ENCODE data around the gene RAB18.

DNA sequence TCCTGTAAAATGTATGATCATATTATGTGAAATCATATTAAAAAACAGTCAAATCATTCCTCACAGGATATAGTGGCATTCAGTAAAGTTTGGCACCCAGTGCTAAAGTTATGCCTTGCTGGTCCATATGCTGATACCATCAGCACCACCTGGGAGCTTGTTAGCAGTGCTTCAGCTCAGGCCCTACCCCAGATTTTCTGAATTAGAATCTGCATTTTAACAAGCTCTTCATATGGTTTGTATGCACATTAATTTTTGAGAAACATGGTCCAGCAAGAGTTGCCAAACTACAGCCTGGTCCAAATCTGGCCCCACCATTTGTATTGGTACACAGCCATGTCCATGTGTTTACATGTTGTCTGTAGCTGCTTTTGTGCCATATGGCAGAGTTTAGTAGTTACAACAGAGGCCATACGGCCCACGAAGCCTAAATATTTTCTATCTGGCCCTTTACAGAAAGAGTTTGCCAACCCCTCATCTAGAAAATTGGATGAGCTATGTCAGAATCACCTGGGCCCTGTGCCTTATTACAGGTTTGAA lies 30.1 kb downstream of the RAB18 start:
- TF ChIP-seq, protein P1, sequence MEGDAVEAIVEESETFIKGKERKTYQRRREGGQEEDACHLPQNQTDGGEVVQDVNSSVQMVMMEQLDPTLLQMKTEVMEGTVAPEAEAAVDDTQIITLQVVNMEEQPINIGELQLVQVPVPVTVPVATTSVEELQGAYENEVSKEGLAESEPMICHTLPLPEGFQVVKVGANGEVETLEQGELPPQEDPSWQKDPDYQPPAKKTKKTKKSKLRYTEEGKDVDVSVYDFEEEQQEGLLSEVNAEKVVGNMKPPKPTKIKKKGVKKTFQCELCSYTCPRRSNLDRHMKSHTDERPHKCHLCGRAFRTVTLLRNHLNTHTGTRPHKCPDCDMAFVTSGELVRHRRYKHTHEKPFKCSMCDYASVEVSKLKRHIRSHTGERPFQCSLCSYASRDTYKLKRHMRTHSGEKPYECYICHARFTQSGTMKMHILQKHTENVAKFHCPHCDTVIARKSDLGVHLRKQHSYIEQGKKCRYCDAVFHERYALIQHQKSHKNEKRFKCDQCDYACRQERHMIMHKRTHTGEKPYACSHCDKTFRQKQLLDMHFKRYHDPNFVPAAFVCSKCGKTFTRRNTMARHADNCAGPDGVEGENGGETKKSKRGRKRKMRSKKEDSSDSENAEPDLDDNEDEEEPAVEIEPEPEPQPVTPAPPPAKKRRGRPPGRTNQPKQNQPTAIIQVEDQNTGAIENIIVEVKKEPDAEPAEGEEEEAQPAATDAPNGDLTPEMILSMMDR (IDR thresholded peaks at IDR 0.05): no peak
- TF ChIP-seq ZFX (IDR thresholded peaks at IDR 0.05; ENCODE audit: borderline replicate concordance): no peak

All from 22Rv1 (cell line).